ENCODE results near the gene BEST3.

- TF ChIP-seq CTCF (IDR thresholded peaks at IDR 0.05; ENCODE audit: poor library complexity, severe bottlenecking) (no peak), EZH2 (IDR thresholded peaks at IDR 0.05; ENCODE audit: borderline replicate concordance, insufficient read depth, low read length, poor library complexity, severe bottlenecking) (no peak), TAF1 (IDR thresholded peaks at IDR 0.05; ENCODE audit: low read depth) (no peak), POLR2AphosphoS5 (IDR thresholded peaks at IDR 0.05) (no peak), SMC3 (conservative IDR thresholded peaks at IDR 0.05; ENCODE audit: poor library complexity) (no peak), MXI1 (conservative IDR thresholded peaks at IDR 0.05; ENCODE audit: poor library complexity, severe bottlenecking) (no peak)
These were observed 45.4 kb downstream of the BEST3 start for GRCh38 chr12:69653703-69654102.

Measured in neural cell (in vitro differentiated cells).